SK-N-SH (cell line): ENCODE data around the gene MRPS34.
A peak's percentile ranks its signal among the peaks of the same experiment; 100 is the strongest.

Experiments
- CHD2 ChIP-seq: fragments of 150-350 bp; IDR thresholded peaks from 2 replicates; pipeline ENCODE4 v1.6.1; 2018; ENCODE audit warnings: low read length; ENCODE audit not compliant: partially characterized antibody
- FOXJ3 ChIP-seq: sonication (generic); formaldehyde crosslinking; IDR thresholded peaks from 2 replicates; pipeline ENCODE4 v1.5.1; 2020; ENCODE audit warnings: mild to moderate bottlenecking, missing genetic modification reagents
- FOXM1 ChIP-seq: IDR thresholded peaks from 2 replicates; pipeline ENCODE4 v1.4.0; 2012; ENCODE audit warnings: low read depth, mild to moderate bottlenecking
- JUND ChIP-seq: IDR thresholded peaks from 2 replicates; pipeline ENCODE4 v1.4.0; 2012
- MAX ChIP-seq: IDR thresholded peaks from 2 replicates; pipeline ENCODE4 v1.4.0; 2012; ENCODE audit warnings: low read depth
- NFIC ChIP-seq: IDR thresholded peaks from 2 replicates; pipeline ENCODE4 v1.4.0; 2012; ENCODE audit warnings: borderline replicate concordance
- PBX3 ChIP-seq: IDR thresholded peaks from 2 replicates; pipeline ENCODE4; 2012
- TAF1 ChIP-seq: IDR thresholded peaks from 2 replicates; pipeline ENCODE4 v1.6.1; 2012; ENCODE audit warnings: low read depth, mild to moderate bottlenecking, low read length, moderate library complexity, borderline replicate concordance
- YY1 ChIP-seq: IDR thresholded peaks from 2 replicates; pipeline ENCODE4 v1.4.0; 2012; ENCODE audit warnings: low read depth, mild to moderate bottlenecking
- TF ChIP-seq, protein P1 (sequence below): fragments of 200-600 bp; sonication (generic); IDR thresholded peaks from 2 replicates; pipeline ENCODE4 v1.6.1; 2017; ENCODE audit warnings: antibody characterized with exemption, mild to moderate bottlenecking, moderate library complexity

DNA sequence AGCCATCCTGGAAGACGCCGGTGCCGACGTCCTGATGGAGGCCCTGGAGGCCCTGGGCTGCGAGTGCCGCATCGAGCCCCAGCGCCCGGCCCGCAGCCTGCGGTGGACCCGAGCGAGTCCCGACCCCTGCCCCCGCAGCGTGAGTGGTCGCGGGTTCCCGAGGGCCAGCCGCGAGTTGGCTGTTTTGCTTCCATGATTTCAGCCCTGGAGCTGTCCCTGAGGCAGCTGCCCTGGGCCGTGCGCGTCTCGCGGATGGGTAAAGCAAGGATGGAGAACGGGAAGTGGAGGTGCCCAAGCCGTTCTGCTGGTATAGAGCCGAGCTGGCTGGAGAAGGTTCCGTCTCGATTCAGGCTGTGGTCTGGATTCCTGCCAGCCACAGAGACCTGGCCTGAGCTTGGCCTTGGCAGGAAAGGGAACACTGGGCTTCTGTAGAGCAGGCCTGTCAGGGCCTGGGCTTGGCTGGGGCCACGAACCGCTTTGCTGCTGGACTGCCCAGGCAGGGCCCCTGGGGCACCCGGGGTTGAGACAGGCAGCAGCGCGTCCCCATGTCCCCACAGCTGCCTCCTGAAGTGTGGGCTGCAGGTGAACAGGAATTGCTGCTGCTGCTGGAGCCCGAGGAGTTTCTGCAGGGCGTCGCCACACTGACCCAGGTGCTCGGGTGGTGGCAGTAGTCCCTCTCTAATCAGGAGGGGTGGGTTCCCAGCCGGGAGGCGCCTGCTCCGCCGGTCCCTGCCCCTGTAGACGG, 941 bp upstream of the MRPS34 start:
- TF ChIP-seq, protein P1, sequence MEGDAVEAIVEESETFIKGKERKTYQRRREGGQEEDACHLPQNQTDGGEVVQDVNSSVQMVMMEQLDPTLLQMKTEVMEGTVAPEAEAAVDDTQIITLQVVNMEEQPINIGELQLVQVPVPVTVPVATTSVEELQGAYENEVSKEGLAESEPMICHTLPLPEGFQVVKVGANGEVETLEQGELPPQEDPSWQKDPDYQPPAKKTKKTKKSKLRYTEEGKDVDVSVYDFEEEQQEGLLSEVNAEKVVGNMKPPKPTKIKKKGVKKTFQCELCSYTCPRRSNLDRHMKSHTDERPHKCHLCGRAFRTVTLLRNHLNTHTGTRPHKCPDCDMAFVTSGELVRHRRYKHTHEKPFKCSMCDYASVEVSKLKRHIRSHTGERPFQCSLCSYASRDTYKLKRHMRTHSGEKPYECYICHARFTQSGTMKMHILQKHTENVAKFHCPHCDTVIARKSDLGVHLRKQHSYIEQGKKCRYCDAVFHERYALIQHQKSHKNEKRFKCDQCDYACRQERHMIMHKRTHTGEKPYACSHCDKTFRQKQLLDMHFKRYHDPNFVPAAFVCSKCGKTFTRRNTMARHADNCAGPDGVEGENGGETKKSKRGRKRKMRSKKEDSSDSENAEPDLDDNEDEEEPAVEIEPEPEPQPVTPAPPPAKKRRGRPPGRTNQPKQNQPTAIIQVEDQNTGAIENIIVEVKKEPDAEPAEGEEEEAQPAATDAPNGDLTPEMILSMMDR = 0 out of 2 replicates have a peak, but pooled peaks have one; percentile 3
- TF ChIP-seq MAX = no peak
- no peak for TF ChIP-seq FOXJ3 (CRISPR knock-in tag)
- no peak for TF ChIP-seq NFIC
- TF ChIP-seq YY1 = no peak
- TF ChIP-seq JUND = no peak
- no peak for TF ChIP-seq PBX3
- no peak for TF ChIP-seq TAF1
- no peak for TF ChIP-seq FOXM1
- TF ChIP-seq CHD2 = no peak
